ENCODE results near the gene ADSS1.

GRCh38 chr14:104685216-104685997, 38.6 kb upstream of the ADSS1 start:
- no peak for TF ChIP-seq CTCF (conservative IDR thresholded peaks at IDR 0.05; ENCODE audit: low read depth, low read length)
- TF ChIP-seq EZH2 (IDR thresholded peaks at IDR 0.05; ENCODE audit: borderline replicate concordance, low read depth, low read length, poor library complexity, severe bottlenecking), result no peak
